K562 (cell line): ENCODE results near the gene ENTREP3. TPM values are rescaled to one million over a fixed set of nuclear protein-coding genes. Genes with fewer than 3 reads are reported as not detected.

Experiments used
- E4F1 ChIP-seq: fragments of 250-450 bp; sonication (Bioruptor Pico); IDR thresholded peaks from 2 replicates; pipeline ENCODE4 v1.5.0; 2021; ENCODE audit warnings: mild to moderate bottlenecking, borderline replicate concordance
- EP300 ChIP-seq: IDR thresholded peaks from 2 replicates; pipeline ENCODE4 v1.6.1; 2012; ENCODE audit warnings: low read length, improper control_type of control experiment
- FOXM1 ChIP-seq, 2 experiments: fragments of 450-650 bp in 1 of 2; sonication (generic) in 1 of 2; formaldehyde crosslinking in 1 of 2; IDR thresholded peaks; 2 replicates each; pipeline versions ENCODE4 v1.6.1 to v1.9.0; 2017 to 2022; ENCODE audit warnings: low read depth in 2 of 2, mild to moderate bottlenecking in 2 of 2, missing genetic modification reagents in 1 of 2, moderate library complexity in 1 of 2
- HDAC1 ChIP-seq, 2 experiments: fragments of 450-650 bp; IDR thresholded peaks; 2 replicates each; pipeline ENCODE4 v1.6.1; 2016 to 2017; ENCODE audit warnings: inconsistent platforms in 1 of 2, mild to moderate bottlenecking in 1 of 2, moderate library complexity in 1 of 2
- KDM1A ChIP-seq, 2 experiments: fragments of 450-650 bp; IDR thresholded peaks; 2 replicates each; pipeline ENCODE4 v1.6.1; 2016; ENCODE audit warnings: mild to moderate bottlenecking in 2 of 2
- MLLT1 ChIP-seq, 2 experiments: fragments of 450-650 bp; IDR thresholded peaks; 2 replicates each; pipeline ENCODE4 v1.6.1; 2016
- MTA1 ChIP-seq: fragments of 450-650 bp; IDR thresholded peaks from 2 replicates; pipeline ENCODE4 v1.6.1; 2017; ENCODE audit warnings: borderline replicate concordance
- NFE2 ChIP-seq: IDR thresholded peaks from 2 replicates; pipeline ENCODE4 v1.6.1; 2014; ENCODE audit warnings: antibody characterized with exemption, low read depth
- NKRF ChIP-seq: fragments of 450-650 bp; IDR thresholded peaks from 2 replicates; pipeline ENCODE4 v1.6.1; 2016; ENCODE audit warnings: borderline replicate concordance
- POLR2G ChIP-seq: fragments of 200-400 bp; formaldehyde crosslinking; IDR thresholded peaks from 2 replicates; pipeline ENCODE4 v1.6.1; 2017; ENCODE audit warnings: low read depth, mild to moderate bottlenecking, antibody characterized with exemption, low read length, moderate library complexity
- RBM25 ChIP-seq: fragments of 200-400 bp; formaldehyde crosslinking; IDR thresholded peaks from 2 replicates; pipeline ENCODE4 v1.6.1; 2018; ENCODE audit warnings: low read length, low read depth, moderate library complexity; ENCODE audit not compliant: severe bottlenecking
- RCOR1 ChIP-seq, 2 experiments: IDR thresholded peaks; 2 replicates each; pipeline ENCODE4 v1.6.1; 2012; ENCODE audit warnings: low read depth in 2 of 2, low read length in 2 of 2, borderline replicate concordance in 1 of 2, improper control_type of control experiment in 1 of 2
- SRSF1 ChIP-seq: fragments of 200-400 bp; formaldehyde crosslinking; IDR thresholded peaks from 2 replicates; pipeline ENCODE4 v1.6.1; 2017; ENCODE audit warnings: mild to moderate bottlenecking, low read depth, low read length, moderate library complexity
- THRB ChIP-seq: fragments of 450-650 bp; formaldehyde crosslinking; conservative IDR thresholded peaks from 2 replicates; pipeline ENCODE4 v1.4.0; 2022; ENCODE audit warnings: mild to moderate bottlenecking, missing genetic modification characterization
- ZFP36 ChIP-seq: fragments of 150-350 bp; IDR thresholded peaks from 2 replicates; pipeline ENCODE4 v1.6.1; 2018; ENCODE audit warnings: low read length, low read depth; ENCODE audit not compliant: partially characterized antibody
- ZFX ChIP-seq: sonication (generic); formaldehyde crosslinking; IDR thresholded peaks from 2 replicates; pipeline ENCODE4 v1.8.0; 2022; ENCODE audit warnings: mild to moderate bottlenecking, missing genetic modification reagents, moderate library complexity
- ZNF253 ChIP-seq: fragments of 250-450 bp; sonication (Bioruptor Pico); conservative IDR thresholded peaks from 2 replicates; pipeline ENCODE4 v1.6.1; 2021; ENCODE audit warnings: mild to moderate bottlenecking
- ZNF431 ChIP-seq: sonication (generic); formaldehyde crosslinking; IDR thresholded peaks from 2 replicates; pipeline ENCODE4 v1.8.0; 2022; ENCODE audit warnings: mild to moderate bottlenecking, missing genetic modification reagents
- ZNF589 ChIP-seq: fragments of 200-800 bp; sonication (Bioruptor generic); IDR thresholded peaks from 2 replicates; pipeline ENCODE4 v1.6.1; 2016; ENCODE audit warnings: low read depth, missing genetic modification characterization, missing compliant biosample characterization
- polyA plus RNA-seq, 8 experiments: library from polyadenylated mRNA; depleted of rRNA in 4 of 8; stranded (reverse) in 5 of 8; unstranded in 3 of 8; fragments of >200 nt; fragmentation: Nextera tagmentation in 2 of 8; fragmentation: Illumina TruSeq in 1 of 8; extraction: Ambion mirVana in 2 of 8; extraction: Trizol in 1 of 8; gene quantifications; 2 replicates each; pipeline versions ENCODE4 v1.2.1 to v1.2.3, GENCODE V29; 2011 to 2014; ENCODE audit warnings: inconsistent platforms in 1 of 8, missing spikeins in 1 of 8
- total RNA-seq, 7 experiments: library from RNA; depleted of rRNA in 6 of 7; stranded (reverse); fragments of >200 nt in 6 of 7; fragmentation: Illumina TruSeq in 2 of 7; extraction: Trizol in 2 of 7; gene quantifications; 2 replicates each; pipeline versions ENCODE4 v1.2.1 to v1.2.3, GENCODE V29; 2011 to 2021; ENCODE audit warnings: low replicate concordance in 1 of 7

ENTREP3 gene
- total and polyA plus RNA-seq, 9 of the 15 experiments (the other 6 are each of a cell fraction or from before 2014, with no cell fraction given), result 1.9 to 41.8 (median 5.9) TPM

GRCh38 chr1:155272466-155273342 is 17.4 kb upstream of the ENTREP3 start (continued):
- TF ChIP-seq ZNF589 (CRISPR knock-in tag), result no peak
- TF ChIP-seq MTA1, result peak; percentile 26; the same call in 1 of the 2 replicates
- no peak for TF ChIP-seq EP300
- TF ChIP-seq ZFP36, result no peak
- peak in 1 of 2 experiments; percentile 12; a peak in 1 of 4 replicates for TF ChIP-seq HDAC1 (IDR thresholded peaks at IDR 0.05)
- TF ChIP-seq THRB, result peak; percentile 40; the same call in 1 of the 2 replicates
- no peak for TF ChIP-seq E4F1 (CRISPR knock-in tag)
- peak; percentile 50 for TF ChIP-seq ZFX (CRISPR knock-in tag)
- TF ChIP-seq NFE2, result no peak
- 0 out of 4 replicates have a peak, but pooled peaks of 1 of the 2 experiments have one; percentile 8 for TF ChIP-seq MLLT1 (IDR thresholded peaks at IDR 0.05)
- TF ChIP-seq NKRF, result 0 out of 2 replicates have a peak, but pooled peaks have one; percentile 8
- no peak for TF ChIP-seq RBM25
- no peak for TF ChIP-seq RCOR1 (IDR thresholded peaks at IDR 0.05; ENCODE audit: borderline replicate concordance in 1 of 2, low read depth in 2 of 2, low read length in 2 of 2)
- no peak for TF ChIP-seq ZNF253 (CRISPR knock-in tag)
- no peak for TF ChIP-seq ZNF431
- peak in 1 of 2 experiments; percentile 6; a peak in 1 of 4 replicates for TF ChIP-seq KDM1A (IDR thresholded peaks at IDR 0.05)
- TF ChIP-seq SRSF1, result no peak
- no peak for TF ChIP-seq FOXM1 (IDR thresholded peaks at IDR 0.05; ENCODE audit: low read depth)
- TF ChIP-seq FOXM1 (CRISPR knock-in tag; IDR thresholded peaks at IDR 0.05; ENCODE audit: low read depth), result 0 out of 2 replicates have a peak, but pooled peaks have one; percentile 9
- no peak for TF ChIP-seq POLR2G
